Measurements from ENCODE around the gene MRTFA. TPM values are rescaled to one million over a fixed set of nuclear protein-coding genes. Genes with fewer than 3 reads are reported as not detected.

Gene MRTFA
- total RNA-seq, 1 donor from 2014 or later: 52.1 TPM

DNA sequence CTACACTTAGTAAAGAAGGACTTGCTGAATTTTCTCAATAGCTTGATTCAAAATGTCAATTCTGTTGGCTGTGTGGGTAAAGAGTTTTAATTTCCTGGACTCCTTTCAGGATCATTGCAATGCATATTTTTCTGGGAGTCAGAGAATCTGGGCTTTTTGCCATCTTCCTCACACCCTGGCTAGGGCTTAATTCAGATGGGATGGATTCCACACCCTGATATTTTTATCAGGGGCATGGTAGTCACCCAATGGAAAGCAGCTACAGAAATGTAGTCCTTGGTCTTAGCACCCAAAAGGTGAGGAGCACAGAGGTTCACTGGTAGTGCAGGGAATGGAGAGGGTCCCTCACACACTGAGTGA lies 186.9 kb downstream of the MRTFA start:
- H3K4me3 ChIP-seq (ENCODE audit: low read depth, low read length): no peak overlapping the region
- TF ChIP-seq, protein P1, sequence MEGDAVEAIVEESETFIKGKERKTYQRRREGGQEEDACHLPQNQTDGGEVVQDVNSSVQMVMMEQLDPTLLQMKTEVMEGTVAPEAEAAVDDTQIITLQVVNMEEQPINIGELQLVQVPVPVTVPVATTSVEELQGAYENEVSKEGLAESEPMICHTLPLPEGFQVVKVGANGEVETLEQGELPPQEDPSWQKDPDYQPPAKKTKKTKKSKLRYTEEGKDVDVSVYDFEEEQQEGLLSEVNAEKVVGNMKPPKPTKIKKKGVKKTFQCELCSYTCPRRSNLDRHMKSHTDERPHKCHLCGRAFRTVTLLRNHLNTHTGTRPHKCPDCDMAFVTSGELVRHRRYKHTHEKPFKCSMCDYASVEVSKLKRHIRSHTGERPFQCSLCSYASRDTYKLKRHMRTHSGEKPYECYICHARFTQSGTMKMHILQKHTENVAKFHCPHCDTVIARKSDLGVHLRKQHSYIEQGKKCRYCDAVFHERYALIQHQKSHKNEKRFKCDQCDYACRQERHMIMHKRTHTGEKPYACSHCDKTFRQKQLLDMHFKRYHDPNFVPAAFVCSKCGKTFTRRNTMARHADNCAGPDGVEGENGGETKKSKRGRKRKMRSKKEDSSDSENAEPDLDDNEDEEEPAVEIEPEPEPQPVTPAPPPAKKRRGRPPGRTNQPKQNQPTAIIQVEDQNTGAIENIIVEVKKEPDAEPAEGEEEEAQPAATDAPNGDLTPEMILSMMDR (conservative IDR thresholded peaks at IDR 0.05; ENCODE audit: low read depth, low read length): no peak
- no peak for DNase-seq (ENCODE audit: low read depth)

DNA sequence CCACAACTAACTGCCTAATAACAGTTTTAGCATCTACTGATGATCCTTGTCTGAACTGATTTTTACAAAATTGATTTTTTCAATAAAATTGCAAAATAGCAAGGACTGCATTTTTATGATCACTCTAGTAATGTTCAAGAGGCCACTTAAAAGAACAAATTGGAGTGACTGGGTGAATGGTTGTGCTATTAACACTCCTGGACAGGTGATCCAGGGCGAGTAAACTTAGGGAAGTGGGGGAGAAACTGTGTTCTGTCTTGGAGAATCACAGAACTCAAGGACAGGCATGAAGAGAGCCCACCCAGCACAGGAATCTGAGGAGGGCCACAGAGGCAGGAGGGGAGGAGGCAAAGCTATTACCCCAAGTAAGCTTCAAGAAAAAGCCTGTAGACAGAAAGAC lies 190.3 kb downstream of the MRTFA start:
- no peak overlapping the region for H3K4me3 ChIP-seq (ENCODE audit: low read depth, low read length)
- TF ChIP-seq, protein P1 (conservative IDR thresholded peaks at IDR 0.05; ENCODE audit: low read depth, low read length): no peak
- DNase-seq (ENCODE audit: low read depth): no peak

DNA sequence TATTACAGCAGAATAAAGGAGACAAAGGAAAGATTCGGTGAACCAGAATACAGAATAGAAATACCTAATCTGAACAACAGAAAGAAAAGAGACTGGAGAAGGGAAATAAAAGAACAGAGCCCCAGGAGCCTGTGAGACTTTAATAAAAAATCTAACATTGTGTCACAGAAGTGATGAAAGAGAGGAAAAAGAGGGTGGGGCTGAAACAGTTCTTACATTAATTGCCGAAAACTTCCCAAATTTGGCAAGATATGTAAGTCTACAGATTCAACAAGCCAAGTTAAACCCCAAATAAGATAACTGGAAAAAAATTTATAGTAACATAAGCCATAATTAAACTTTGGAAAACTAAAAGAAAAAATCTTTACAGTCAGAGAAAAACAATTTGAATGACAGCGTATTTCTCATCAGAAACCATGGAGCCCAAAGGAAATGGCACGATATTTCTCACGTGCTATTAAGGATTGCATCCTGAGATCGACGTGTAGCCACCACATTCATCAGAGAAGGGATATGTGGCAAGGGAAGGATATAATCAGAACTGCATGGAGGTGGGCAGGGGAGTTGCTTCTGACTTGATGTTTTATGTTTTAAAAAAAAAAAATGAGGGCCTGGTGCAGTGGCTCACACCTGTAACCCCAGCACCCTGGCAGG lies 192.2 kb downstream of the MRTFA start:
- no peak for DNase-seq (ENCODE audit: low read depth)
- TF ChIP-seq, protein P1 (conservative IDR thresholded peaks at IDR 0.05; ENCODE audit: low read depth, low read length): no peak
- no peak overlapping the region for H3K4me3 ChIP-seq (ENCODE audit: low read depth, low read length)

DNA sequence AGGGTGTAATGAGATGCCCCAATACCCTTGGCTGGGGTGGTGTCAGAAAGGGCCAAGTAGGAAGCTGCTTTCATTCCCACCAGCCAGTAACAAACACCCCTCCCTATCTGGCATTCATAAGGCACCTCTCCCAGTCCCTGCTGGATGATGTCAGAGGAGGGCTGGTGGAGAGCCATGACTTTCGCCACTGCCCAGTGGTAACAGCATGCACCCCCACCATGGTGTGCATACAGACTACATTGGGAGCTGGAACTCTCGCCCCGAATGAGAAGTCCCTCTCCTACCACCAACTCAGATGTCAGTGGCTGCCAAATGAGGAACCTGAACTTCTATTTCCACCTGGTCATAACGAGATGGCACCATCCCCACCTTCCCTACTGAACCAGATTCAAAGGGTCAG lies 192.8 kb downstream of the MRTFA start:
- H3K4me3 ChIP-seq (ENCODE audit: low read depth, low read length): no peak overlapping the region
- TF ChIP-seq, protein P1 (conservative IDR thresholded peaks at IDR 0.05; ENCODE audit: low read depth, low read length): no peak
- DNase-seq (ENCODE audit: low read depth): no peak

DNA sequence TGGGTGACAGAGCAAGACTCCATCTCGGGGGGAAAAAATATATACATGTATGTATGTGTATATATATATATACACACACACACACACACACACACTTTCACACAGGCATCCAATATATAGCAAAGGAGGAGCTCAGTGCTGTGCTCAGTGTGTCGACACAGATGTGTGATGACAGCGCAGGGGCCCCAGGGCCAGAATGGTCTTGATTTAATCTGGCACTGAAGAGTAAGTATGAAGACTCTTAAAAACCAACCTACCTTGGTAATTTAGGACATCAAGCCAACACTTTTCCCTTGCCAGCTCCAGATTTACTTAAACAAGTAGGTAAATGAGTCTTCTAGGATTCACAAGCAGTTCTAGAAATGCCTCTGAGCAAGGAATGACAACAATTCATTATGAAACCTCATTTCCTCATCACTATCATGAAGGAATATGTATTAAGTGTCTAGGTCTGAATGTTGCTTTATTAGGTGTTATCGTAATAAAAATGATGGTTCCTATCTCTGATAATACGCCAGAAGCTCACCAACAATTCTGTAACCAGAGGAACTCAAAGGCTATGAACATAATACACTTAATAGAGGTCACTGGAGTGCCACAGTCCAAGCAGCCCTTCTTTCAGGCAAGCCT lies 194.6 kb downstream of the MRTFA start:
- TF ChIP-seq, protein P1 (conservative IDR thresholded peaks at IDR 0.05; ENCODE audit: low read depth, low read length): no peak
- no peak for DNase-seq (ENCODE audit: low read depth)
- H3K4me3 ChIP-seq (ENCODE audit: low read depth, low read length): no peak overlapping the region

DNA sequence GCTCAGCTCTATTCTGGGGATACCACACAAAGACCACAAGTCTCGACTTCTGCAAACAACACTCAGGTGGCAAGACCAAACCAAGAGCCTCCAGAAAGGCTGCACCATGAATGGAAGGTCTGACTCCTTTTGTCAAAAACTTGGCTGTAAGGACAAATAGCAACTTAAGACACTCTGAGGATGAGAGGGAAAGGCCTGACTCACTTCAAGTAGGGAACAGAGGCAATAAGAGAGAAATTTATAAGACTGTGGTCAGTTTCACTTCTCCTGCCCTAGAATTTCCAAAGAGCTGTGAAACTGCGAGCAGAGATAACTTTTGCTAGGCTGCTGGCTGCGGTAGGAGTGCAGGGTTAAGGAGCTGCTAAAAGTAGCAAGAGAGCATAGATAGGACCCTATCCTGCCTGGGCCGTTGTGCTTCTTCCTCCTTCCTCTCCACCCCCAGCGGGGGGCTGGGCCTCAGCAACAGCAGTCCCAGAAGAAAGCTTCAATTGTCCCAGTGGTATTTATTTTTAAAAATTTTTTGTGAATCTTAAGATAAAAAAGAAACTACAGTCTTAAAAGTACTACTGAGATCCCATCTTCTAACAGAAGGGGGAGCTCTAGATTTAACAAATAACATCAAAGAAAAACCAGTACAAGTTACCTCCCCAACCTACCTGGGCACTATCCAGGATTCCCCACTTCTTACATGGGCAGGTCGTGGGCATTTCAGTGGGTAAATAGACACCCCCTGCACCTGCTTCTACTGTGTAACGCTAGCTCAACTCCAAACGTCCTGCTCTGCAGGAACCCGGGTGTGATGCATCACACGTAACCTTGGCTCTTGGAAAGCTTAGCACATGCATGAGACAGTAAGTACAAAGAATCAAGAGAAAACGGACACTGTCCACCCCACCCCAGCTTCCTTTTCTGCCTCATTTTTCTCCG lies 199.8 kb downstream of the MRTFA start:
- no peak overlapping the region for H3K4me3 ChIP-seq (ENCODE audit: low read depth, low read length)
- TF ChIP-seq, protein P1 (conservative IDR thresholded peaks at IDR 0.05; ENCODE audit: low read depth, low read length): peak; percentile 59

More for the DNA sequence above, 199.8 kb downstream of the MRTFA start:
- peak; percentile 19 for DNase-seq (ENCODE audit: low read depth)
